K562 (cell line): ENCODE data around the gene NMNAT2. TPM values are rescaled to one million over a fixed set of nuclear protein-coding genes. Genes with fewer than 3 reads are reported as not detected.

Source experiments
- ATAC-seq: fragments of 200-7000 bp; cut with Tn5 transposase; 3 replicates; pipeline ENCODE4 v1.9.1; 2020; ENCODE audit warnings: moderate library complexity
- BruUV-seq: library from RNA; stranded (reverse); fragments of 400-500 nt; replicated peaks from 2 replicates; lab custom pipeline; 2021; lab: Mats Ljungman, UMichigan
- CTCF ChIA-PET: fragments of 300-600 bp; formaldehyde crosslinking; extraction: SDS; loops from one replicate; lab custom pipeline; 2021; ENCODE audit warnings: low intra/inter-chr PET ratio; lab: Yijun Ruan, JAX
- POLR2A ChIA-PET: fragments of 300-600, 350-650 bp; sonication (Branson Sonifier 250); formaldehyde crosslinking; extraction: SDS; loops from one replicate; lab custom pipeline; 2021; ENCODE audit warnings: antibody characterized with exemption, inconsistent platforms; lab: Yijun Ruan, JAX
- DNase-seq, 4 experiments: peaks; one replicate each; pipeline versions ENCODE4 v3.0.0 to v3.0.0-alpha.2; 2011 to 2018; ENCODE audit warnings: low spot score in 3 of 4, mixed read lengths in 3 of 4; ENCODE audit errors: extremely low read depth in 1 of 4
- FAIRE-seq: peaks from 2 replicates; lab custom pipeline; 2011; peaks lifted over from hg19 to GRCh38; lab: Jason Lieb, UNC
- H2AFZ ChIP-seq: 2 replicates; pipeline ENCODE4 v1.6.0; 2011; ENCODE audit warnings: low read depth, low read length, control low read depth, inconsistent platforms
- H3K27ac ChIP-seq: fragments of 200-600 bp; 3 replicates; pipeline ENCODE4 v1.8.0; 2011; ENCODE audit warnings: low read depth, mild to moderate bottlenecking, control low read depth, inconsistent platforms, low read length, moderate library complexity, mixed read lengths; ENCODE audit errors: extremely low read depth
- H3K27me3 ChIP-seq, 2 experiments: fragments of 300-600 bp in 1 of 2; 2 replicates in 1 of 2; 3 replicates in 1 of 2; pipeline versions ENCODE4 v1.6.0 to v1.8.0; 2011; ENCODE audit warnings: inconsistent platforms in 2 of 2, low read length in 2 of 2, mild to moderate bottlenecking in 1 of 2, mixed read lengths in 1 of 2, moderate library complexity in 1 of 2; ENCODE audit not compliant: control insufficient read depth in 2 of 2, insufficient read depth in 2 of 2
- H3K36me3 ChIP-seq: fragments of 300-600 bp; 3 replicates; pipeline ENCODE4 v1.8.0; 2011; ENCODE audit warnings: mild to moderate bottlenecking, low read length, inconsistent platforms; ENCODE audit not compliant: control insufficient read depth, insufficient read depth
- H3K4me1 ChIP-seq, 2 experiments: fragments of 200-600 bp in 1 of 2; replicated peaks in 1 of 2; 2 replicates in 1 of 2; 3 replicates in 1 of 2; pipeline versions ENCODE4 v1.5.1 to v1.8.0; 2011; ENCODE audit warnings: inconsistent platforms in 2 of 2, low read length in 2 of 2, mild to moderate bottlenecking in 1 of 2, mixed read lengths in 1 of 2, moderate library complexity in 1 of 2; ENCODE audit not compliant: control insufficient read depth in 2 of 2, insufficient read depth in 2 of 2
- H3K4me2 ChIP-seq: 2 replicates; pipeline ENCODE4 v1.6.1; 2011; ENCODE audit warnings: low read length, control low read depth, inconsistent platforms, mixed read lengths; ENCODE audit not compliant: insufficient read depth
- H3K4me3 ChIP-seq: fragments of 200-600 bp; sonication (generic), shearing (Covaris generic); 2 replicates; pipeline ENCODE4 v1.5.1; 2016; ENCODE audit warnings: control low read depth, inconsistent platforms
- H3K79me2 ChIP-seq: fragments of 200-600 bp; 3 replicates; pipeline ENCODE4 v1.8.0; 2011; ENCODE audit warnings: low read length, inconsistent platforms; ENCODE audit not compliant: control insufficient read depth, insufficient read depth
- H3K9ac ChIP-seq, 2 experiments: 2 replicates each; pipeline versions ENCODE4 v1.6.0 to v1.6.1; 2011; ENCODE audit warnings: low read depth in 2 of 2, low read length in 2 of 2, control low read depth in 1 of 2, inconsistent platforms in 1 of 2, mild to moderate bottlenecking in 1 of 2, mixed read lengths in 1 of 2; ENCODE audit not compliant: insufficient read depth in 1 of 2
- H3K9me1 ChIP-seq: one replicate; pipeline ENCODE4 v1.6.0; 2011; ENCODE audit warnings: inconsistent platforms, mild to moderate bottlenecking, low read length, moderate library complexity; ENCODE audit not compliant: control insufficient read depth, insufficient read depth
- H3K9me3 ChIP-seq: replicated peaks from 2 replicates; pipeline ENCODE4 v1.5.1; 2011; ENCODE audit warnings: low read depth, low read length, inconsistent platforms; ENCODE audit not compliant: control insufficient read depth, insufficient read depth
- H4K20me1 ChIP-seq: replicated peaks from 2 replicates; pipeline ENCODE4 v1.6.1; 2011; ENCODE audit warnings: low read length, inconsistent platforms, mixed read lengths; ENCODE audit not compliant: control insufficient read depth, insufficient read depth
- CHD2 ChIP-seq: IDR thresholded peaks from 2 replicates; pipeline ENCODE4 v1.6.1; 2011; ENCODE audit warnings: low read depth, low read length
- CHD4 ChIP-seq: fragments of 200-600 bp; sonication (generic); IDR thresholded peaks from 3 replicates; pipeline ENCODE4 v1.6.1; 2012; ENCODE audit warnings: low read depth, mild to moderate bottlenecking, mixed read lengths, low read length, inconsistent platforms; ENCODE audit not compliant: insufficient read depth, insufficient replicate concordance, poor library complexity, severe bottlenecking
- POLR2A ChIP-seq: fragments of 450-650 bp; conservative IDR thresholded peaks from 2 replicates; pipeline ENCODE4 v1.6.1; 2016
- WGBS: fragments of 100-300 bp; shearing (Covaris generic); methylation state at CpG from one replicate; pipeline ENCODE4 v1.1.6; 2016; ENCODE audit warnings: low coverage, mixed read lengths; ENCODE audit not compliant: insufficient coverage; ENCODE audit errors: missing lambda C conversion rate; 5-methylcytosine and 5-hydroxymethylcytosine counted together
- in situ Hi-C: fragments of 300-500 bp; cut with MboI; formaldehyde crosslinking; loops from 4 replicates; pipeline ENCODE4 v1.15.0; 2018; ENCODE audit warnings: inconsistent platforms, mixed read lengths
- intact Hi-C: fragments of 100-400 bp; cut with micrococcal nuclease; formaldehyde crosslinking; loops from 2 replicates; pipeline ENCODE4 v1.14.2; 2022
- polyA plus RNA-seq, 8 experiments: library from polyadenylated mRNA; depleted of rRNA in 4 of 8; stranded (reverse) in 5 of 8; unstranded in 3 of 8; fragments of >200 nt; fragmentation: Nextera tagmentation in 2 of 8; fragmentation: Illumina TruSeq in 1 of 8; extraction: Ambion mirVana in 2 of 8; extraction: Trizol in 1 of 8; gene quantifications; 2 replicates each; pipeline versions ENCODE4 v1.2.1 to v1.2.3, GENCODE V29; 2011 to 2014; ENCODE audit warnings: inconsistent platforms in 1 of 8, missing spikeins in 1 of 8
- total RNA-seq, 7 experiments: library from RNA; depleted of rRNA in 6 of 7; stranded (reverse); fragments of >200 nt in 6 of 7; fragmentation: Illumina TruSeq in 2 of 7; extraction: Trizol in 2 of 7; gene quantifications; 2 replicates each; pipeline versions ENCODE4 v1.2.1 to v1.2.3, GENCODE V29; 2011 to 2021; ENCODE audit warnings: low replicate concordance in 1 of 7
- TF ChIP-seq, protein P1 (sequence below), 2 experiments: IDR thresholded peaks in 1 of 2; conservative IDR thresholded peaks in 1 of 2; 2 replicates each; pipeline ENCODE4 v1.6.1; 2016; ENCODE audit warnings: low read depth in 2 of 2, mild to moderate bottlenecking in 1 of 2, missing compliant biosample characterization in 1 of 2, missing genetic modification characterization in 1 of 2, moderate library complexity in 1 of 2

NMNAT2 gene
- total and polyA plus RNA-seq, 9 of the 15 experiments (the other 6 are each of a cell fraction or from before 2014, with no cell fraction given) = not detected

DNA sequence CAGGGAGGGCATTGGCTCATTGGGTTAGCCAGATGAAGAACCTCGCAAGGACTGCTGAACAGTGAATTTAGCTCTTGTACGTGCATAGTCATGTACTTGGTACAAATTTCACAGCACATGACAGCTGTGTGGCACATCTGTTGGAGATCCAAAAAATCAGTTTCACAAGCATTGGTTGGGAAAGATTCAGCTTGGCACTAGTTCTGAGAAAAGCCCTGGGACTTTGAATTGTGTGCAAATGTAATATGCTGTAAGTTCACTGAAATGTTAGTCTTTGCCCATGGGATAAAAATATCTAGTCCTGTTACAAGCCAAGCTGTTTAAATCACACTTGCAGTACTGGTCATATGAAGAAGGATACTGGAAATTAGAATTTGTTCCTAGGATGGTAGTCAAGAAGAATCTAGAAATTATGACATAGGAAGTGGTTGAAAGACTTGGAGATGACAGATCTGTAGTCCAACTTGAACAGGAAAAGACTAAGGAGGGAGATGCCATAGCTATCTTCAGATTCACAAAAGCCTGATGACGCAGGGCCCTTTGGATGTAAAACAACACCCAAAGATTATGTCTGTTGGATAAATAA lies 212.9 kb downstream of the NMNAT2 start:
- in situ Hi-C loops = no loop called here
- no peak overlapping the region for H2AFZ ChIP-seq
- ChIA-PET POLR2A (interaction anchor here (0.6 to 1.1 kb wide), 3 partner anchors 14 to 277 kb away, joined by 3 read pairs; no protein-coding TSS in a partner anchor), CTCF (no interaction called here)
- H3K9ac ChIP-seq = no peak overlapping the region
- FAIRE-seq (no peak), DNase-seq (no peak), ATAC-seq (no peak)
- H3K27me3 ChIP-seq = peaks cover 13% of the 10 kb centered on the region in 2 experiments; a peak in 4 of 5 replicates
- H3K79me2 ChIP-seq = no peaks in the 10 kb centered on the region
- H4K20me1 ChIP-seq = 0 out of 2 replicates have a peak, but pooled peaks cover 5% of the 10 kb centered on the region
- no peak overlapping the region for H3K27ac ChIP-seq
- no peak overlapping the region for H3K4me3 ChIP-seq
- no peak overlapping the region for H3K4me2 ChIP-seq
- no peaks in the 10 kb centered on the region for H3K9me3 ChIP-seq
- no peaks in the 10 kb centered on the region for H3K9me1 ChIP-seq
- no TSS peak for BruUV-seq
- no peaks in the 10 kb centered on the region for H3K4me1 ChIP-seq
- intact Hi-C loops = no loop called here
- no peaks in the 10 kb centered on the region for H3K36me3 ChIP-seq
- TF ChIP-seq, protein P1, sequence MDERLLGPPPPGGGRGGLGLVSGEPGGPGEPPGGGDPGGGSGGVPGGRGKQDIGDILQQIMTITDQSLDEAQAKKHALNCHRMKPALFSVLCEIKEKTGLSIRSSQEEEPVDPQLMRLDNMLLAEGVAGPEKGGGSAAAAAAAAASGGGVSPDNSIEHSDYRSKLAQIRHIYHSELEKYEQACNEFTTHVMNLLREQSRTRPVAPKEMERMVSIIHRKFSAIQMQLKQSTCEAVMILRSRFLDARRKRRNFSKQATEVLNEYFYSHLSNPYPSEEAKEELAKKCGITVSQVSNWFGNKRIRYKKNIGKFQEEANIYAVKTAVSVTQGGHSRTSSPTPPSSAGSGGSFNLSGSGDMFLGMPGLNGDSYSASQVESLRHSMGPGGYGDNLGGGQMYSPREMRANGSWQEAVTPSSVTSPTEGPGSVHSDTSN (CRISPR knock-in tag; IDR thresholded peaks at IDR 0.05; ENCODE audit: low read depth) = no peak
- TF ChIP-seq, protein P1 (tag; conservative IDR thresholded peaks at IDR 0.05; ENCODE audit: low read depth) = no peak
- no peak for TF ChIP-seq CHD4
- TF ChIP-seq POLR2A = no peak
- TF ChIP-seq CHD2 = no peak
- WGBS = 0% methylated on average over 3 of the region's 3 CpGs
